BE2C (cell line): ENCODE measurements around the gene ARMC7.
"Not testable (repeated sequence)": the region's sequence is repeated elsewhere in the genome, so short reads cannot be mapped to it uniquely, and the experiment has no call there.

Source experiments
- DNase-seq: peaks from one replicate; pipeline ENCODE4 v3.0.0-alpha.2; 2020
- H3K27me3 ChIP-seq: fragments of 250-450 bp; sonication (Bioruptor Pico); 2 replicates; pipeline ENCODE4 v1.5.1; 2020; ENCODE audit warnings: mild to moderate bottlenecking
- H3K36me3 ChIP-seq: fragments of 250-450 bp; sonication (Bioruptor Pico); 2 replicates; pipeline ENCODE4 v1.5.1; 2020; ENCODE audit warnings: mild to moderate bottlenecking
- H3K4me1 ChIP-seq: fragments of 250-450 bp; sonication (Bioruptor Pico); 2 replicates; pipeline ENCODE4 v1.5.1; 2020
- H3K4me3 ChIP-seq: 2 replicates; pipeline ENCODE4 v1.5.1; 2011; ENCODE audit warnings: low read depth, low read length
- H3K9me3 ChIP-seq: fragments of 250-450 bp; sonication (Bioruptor Pico); 2 replicates; pipeline ENCODE4 v1.5.1; 2020
- CTCF ChIP-seq: IDR thresholded peaks from 2 replicates; pipeline ENCODE4 v1.5.1; 2012; ENCODE audit warnings: mild to moderate bottlenecking, low read depth, low read length

The ARMC7 gene

GRCh38 chr17:75069783-75070182 is 40.0 kb upstream of the ARMC7 start:
- H3K27me3 ChIP-seq = no peaks in the 10 kb centered on the region
- H3K36me3 ChIP-seq = no peaks in the 10 kb centered on the region
- no peaks in the 10 kb centered on the region for H3K9me3 ChIP-seq
- TF ChIP-seq CTCF = peak; percentile 36
- H3K4me3 ChIP-seq = no peak overlapping the region
- no peak for DNase-seq
- H3K4me1 ChIP-seq = no peaks in the 10 kb centered on the region

DNA sequence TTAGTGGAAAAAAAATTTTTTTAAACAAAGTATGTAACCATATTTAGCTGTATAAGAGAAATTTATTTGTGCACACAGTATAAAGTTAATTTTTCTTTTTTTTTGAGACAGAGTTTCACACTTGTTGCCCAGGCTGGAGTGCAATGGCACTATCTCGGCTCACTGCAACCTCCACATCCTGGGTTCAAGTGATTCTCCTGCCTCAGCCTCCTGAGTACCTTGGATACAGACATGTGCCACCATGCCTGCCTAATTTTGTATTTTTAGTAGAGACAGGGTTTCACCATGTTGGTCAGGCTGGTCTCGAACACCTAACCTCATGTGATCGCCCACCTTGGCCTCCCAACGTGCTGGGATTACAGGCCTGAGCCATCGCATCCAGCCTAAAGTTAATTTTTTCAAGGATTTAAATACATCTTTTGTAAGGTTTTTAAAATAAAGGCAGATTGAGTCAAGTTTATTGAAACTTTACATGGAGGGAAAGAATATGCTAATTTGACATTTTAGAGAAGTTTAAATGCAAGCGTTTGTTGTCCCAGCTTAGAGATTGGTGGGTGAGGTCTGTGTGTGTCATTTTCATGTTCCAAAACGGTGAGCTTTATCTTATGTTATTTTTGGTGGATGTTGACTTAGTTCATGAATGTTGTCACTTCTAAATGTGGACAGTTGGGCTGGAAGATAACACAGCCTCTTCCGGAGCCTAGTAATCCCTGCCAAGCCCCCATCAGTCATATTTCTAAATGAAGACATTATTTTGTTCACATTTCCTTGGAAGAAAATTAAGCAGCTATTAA is 38.1 kb upstream of the ARMC7 start:
- not testable (repeated sequence) for H3K36me3 ChIP-seq, DNase-seq, H3K9me3 ChIP-seq, H3K4me3 ChIP-seq, H3K27me3 ChIP-seq, H3K4me1 ChIP-seq

DNA sequence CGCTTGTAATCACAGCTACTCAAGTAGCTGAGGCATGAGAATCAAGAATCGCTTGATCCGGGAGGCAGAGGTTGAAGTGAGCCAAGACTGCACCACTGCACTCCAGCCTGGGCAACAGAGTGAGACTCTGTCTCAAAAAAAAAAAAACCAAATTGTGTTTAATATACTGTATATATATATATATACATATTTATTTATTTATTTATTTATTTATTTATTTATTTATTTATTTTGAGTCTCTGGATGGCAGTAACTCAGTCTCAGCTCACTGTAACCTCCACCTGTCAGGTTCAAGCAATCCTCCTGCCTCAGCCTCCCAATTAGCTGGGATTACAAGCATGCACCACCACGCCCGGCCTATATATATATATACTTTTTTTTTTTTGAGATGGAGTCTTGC is 36.9 kb upstream of the ARMC7 start:
- not testable (repeated sequence) for H3K36me3 ChIP-seq, H3K4me3 ChIP-seq, DNase-seq, H3K9me3 ChIP-seq, H3K4me1 ChIP-seq, H3K27me3 ChIP-seq

- H3K4me1 ChIP-seq = peaks cover 3% of the 10 kb centered on the region
- H3K4me3 ChIP-seq = no peak overlapping the region
- H3K9me3 ChIP-seq = no peaks in the 10 kb centered on the region
- no peaks in the 10 kb centered on the region for H3K36me3 ChIP-seq
- no peak for TF ChIP-seq CTCF
- no peak for DNase-seq
- no peaks in the 10 kb centered on the region for H3K27me3 ChIP-seq
Observed at GRCh38 chr17:75073618-75074047, 36.1 kb upstream of the ARMC7 start.

DNA sequence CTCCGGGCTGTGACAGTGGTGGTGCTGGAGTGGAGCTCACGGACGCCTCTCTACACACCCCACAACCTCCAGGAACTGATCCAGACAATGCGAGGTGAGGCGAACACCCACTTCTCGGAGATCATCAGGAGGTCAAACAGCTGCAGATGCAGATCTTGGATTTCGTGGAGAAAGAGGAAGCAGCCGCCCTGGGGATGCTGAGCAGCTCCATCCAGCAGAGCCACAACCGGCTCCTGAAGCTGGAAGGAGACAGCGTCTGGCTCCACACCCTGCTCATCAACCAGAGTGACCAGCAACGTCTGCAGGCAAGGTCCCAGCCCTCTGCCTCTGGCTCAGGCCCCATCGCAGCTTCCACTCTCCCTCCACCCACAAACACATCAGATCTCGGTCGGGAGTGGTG is 35.2 kb upstream of the ARMC7 start:
- no peak for DNase-seq
- Histone ChIP-seq H3K27me3 (no peaks in the 10 kb centered on the region), H3K36me3 (no peaks in the 10 kb centered on the region), H3K4me3 (no peak overlapping the region), H3K9me3 (no peaks in the 10 kb centered on the region), H3K4me1 (peaks cover 11% of the 10 kb centered on the region)
- no peak for TF ChIP-seq CTCF

DNA sequence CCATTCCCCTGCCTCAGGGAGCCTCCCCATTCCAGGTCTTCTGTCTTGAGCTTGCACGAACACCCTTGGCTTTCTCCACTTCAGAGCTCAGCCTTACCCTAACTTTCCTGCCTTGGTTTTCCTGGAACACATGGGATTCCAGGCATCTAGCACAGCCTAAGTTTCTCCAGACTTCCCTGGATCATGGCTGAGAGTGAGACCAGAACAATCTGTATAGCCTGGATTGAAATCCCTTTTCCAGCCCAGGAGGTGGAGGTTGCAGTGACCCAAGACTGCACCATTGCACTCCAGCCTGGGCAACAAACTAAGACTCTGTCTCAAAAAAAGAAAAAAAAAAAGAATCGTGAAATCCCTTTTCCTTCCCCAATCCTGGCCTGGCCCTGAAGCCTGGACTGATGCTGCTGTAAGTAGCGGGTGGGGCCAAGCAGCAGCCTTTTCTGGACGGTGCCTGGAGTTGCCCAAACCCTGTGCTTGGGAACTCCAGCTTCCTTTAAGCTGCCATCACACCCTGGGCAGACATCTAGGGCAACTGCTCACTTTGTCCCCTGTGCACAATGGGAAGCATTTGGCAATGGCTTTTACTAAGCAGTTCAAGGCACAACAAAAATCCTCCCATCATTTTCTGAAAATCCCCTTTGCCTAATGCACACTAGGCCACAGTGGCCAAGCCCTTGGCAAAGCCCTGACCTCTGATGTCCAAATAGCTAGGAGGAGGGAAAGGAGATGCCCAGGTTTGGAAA is 34.0 kb upstream of the ARMC7 start:
- Histone ChIP-seq H3K36me3 (no peaks in the 10 kb centered on the region), H3K9me3 (no peaks in the 10 kb centered on the region), H3K4me3 (no peak overlapping the region), H3K27me3 (no peaks in the 10 kb centered on the region), H3K4me1 (peaks cover 11% of the 10 kb centered on the region)
- no peak for TF ChIP-seq CTCF
- no peak for DNase-seq

- no peak for DNase-seq
- H3K9me3 ChIP-seq = no peaks in the 10 kb centered on the region
- H3K4me1 ChIP-seq = peaks cover 11% of the 10 kb centered on the region
- no peaks in the 10 kb centered on the region for H3K27me3 ChIP-seq
- no peak for TF ChIP-seq CTCF
- H3K4me3 ChIP-seq = no peak overlapping the region
- H3K36me3 ChIP-seq = no peaks in the 10 kb centered on the region
Observed at GRCh38 chr17:75077072-75077495, 32.7 kb upstream of the ARMC7 start.
